B cell (primary cell): ENCODE measurements around the gene KCNK7. TPM values are rescaled to one million over a fixed set of nuclear protein-coding genes. Genes with fewer than 3 reads are reported as not detected.
A peak's percentile ranks its signal among the peaks of the same experiment; 100 is the strongest.

Experiments
- ATAC-seq: fragments of 200-7000 bp; cut with Tn5 transposase; one replicate; pipeline ENCODE4 v1.10.0; 2021; ENCODE audit warnings: low read depth, mild to moderate bottlenecking, moderate number of reproducible peaks, moderate library complexity
- CTCF ChIA-PET: fragments of 350-600 bp; sonication (Branson Sonifier 250); formaldehyde crosslinking; loops from one replicate; lab custom pipeline; 2021; ENCODE audit warnings: antibody characterized with exemption, inconsistent platforms; lab: Charles Lee
- POLR2A ChIA-PET: fragments of 350-600 bp; sonication (Branson Sonifier 250); formaldehyde crosslinking; loops from one replicate; lab custom pipeline; 2021; ENCODE audit warnings: antibody characterized with exemption; lab: Charles Lee
- DNase-seq: peaks from one replicate; pipeline ENCODE4 v3.0.0; 2013
- H2AFZ ChIP-seq: 2 replicates; pipeline ENCODE4 v1.6.1; 2012; ENCODE audit warnings: mild to moderate bottlenecking, low read depth, low read length; ENCODE audit not compliant: insufficient read depth, poor library complexity, severe bottlenecking
- H3K27ac ChIP-seq, 2 donors: 1 replicate in 1 of 2; 2 replicates in 1 of 2; pipeline ENCODE4 v1.5.1; 2012 to 2013; ENCODE audit warnings: low read length in 2 of 2, mild to moderate bottlenecking in 2 of 2, moderate library complexity in 1 of 2
- H3K27me3 ChIP-seq, 4 experiments: fragments of 200-600 bp in 1 of 4; sonication (generic) in 1 of 4; replicated peaks in 1 of 4; 1 replicate in 2 of 4; 2 replicates in 2 of 4; pipeline versions ENCODE4 v1.6.1 to v1.7.0; 2013 to 2016; ENCODE audit warnings: low read length in 3 of 4, mild to moderate bottlenecking in 2 of 4, mixed read lengths in 1 of 4, moderate library complexity in 1 of 4; ENCODE audit not compliant: insufficient read depth in 4 of 4, control insufficient read depth in 3 of 4; ENCODE audit errors: control extremely low read depth in 1 of 4
- H3K36me3 ChIP-seq, 2 experiments: replicated peaks in 1 of 2; 1 replicate in 1 of 2; 2 replicates in 1 of 2; pipeline versions ENCODE4 v1.6.1 to v1.7.1; 2013; ENCODE audit warnings: low read length in 1 of 2; ENCODE audit not compliant: insufficient read depth in 2 of 2, control insufficient read depth in 1 of 2; ENCODE audit errors: control extremely low read depth in 1 of 2, extremely low read depth in 1 of 2
- H3K4me1 ChIP-seq, 2 donors: fragments of 200-600 bp in 1 of 2; sonication (generic) in 1 of 2; 1 replicate in 1 of 2; 2 replicates in 1 of 2; pipeline versions ENCODE4 v1.5.1 to v1.6.1; 2013 to 2017; ENCODE audit warnings: low read length in 2 of 2; ENCODE audit not compliant: control insufficient read depth in 2 of 2, insufficient read depth in 2 of 2
- H3K4me2 ChIP-seq: replicated peaks from 2 replicates; pipeline ENCODE3; 2012; ENCODE audit warnings: mild to moderate bottlenecking, low read depth, low read length; ENCODE audit not compliant: poor library complexity, severe bottlenecking
- H3K4me3 ChIP-seq, 5 experiments: fragments of 200-600 bp in 1 of 5; sonication (generic) in 1 of 5; 1 replicate in 3 of 5; 2 replicates in 2 of 5; pipeline versions ENCODE4 v1.5.1 to v1.7.0; 2011 to 2016; ENCODE audit warnings: low read length in 4 of 5, mild to moderate bottlenecking in 4 of 5, low read depth in 2 of 5, control low read depth in 1 of 5, moderate library complexity in 1 of 5; ENCODE audit not compliant: insufficient read depth in 1 of 5; ENCODE audit errors: control extremely low read depth in 1 of 5, extremely low read depth in 1 of 5
- H3K79me2 ChIP-seq: fragments of 200-600 bp; sonication (generic); one replicate; pipeline ENCODE4 v1.6.0; 2016; ENCODE audit warnings: low read length; ENCODE audit not compliant: control insufficient read depth, insufficient read depth
- H3K9ac ChIP-seq: fragments of 200-600 bp; sonication (generic); 2 replicates; pipeline ENCODE4 v1.6.1; 2017; ENCODE audit warnings: mild to moderate bottlenecking, low read length, moderate library complexity
- H3K9me3 ChIP-seq, 3 donors: one replicate each; pipeline versions ENCODE4 v1.6.1 to v1.7.1; 2013; ENCODE audit warnings: low read length in 2 of 3; ENCODE audit not compliant: control insufficient read depth in 2 of 3, insufficient read depth in 1 of 3; ENCODE audit errors: control extremely low read depth in 1 of 3
- H4K20me1 ChIP-seq: 2 replicates; pipeline ENCODE4 v1.6.0; 2012; ENCODE audit warnings: mild to moderate bottlenecking, low read length; ENCODE audit not compliant: insufficient read depth, control insufficient read depth, poor library complexity, severe bottlenecking
- H3K27ac Mint-ChIP-seq: one replicate; pipeline ENCODE4 v1.8.0; 2021; ENCODE audit warnings: mixed read lengths
- H3K27me3 Mint-ChIP-seq: one replicate; pipeline ENCODE4 v1.8.0; 2021; ENCODE audit warnings: mixed read lengths
- H3K4me1 Mint-ChIP-seq: one replicate; pipeline ENCODE4 v1.8.0; 2021; ENCODE audit warnings: mixed read lengths
- H3K4me3 Mint-ChIP-seq: one replicate; pipeline ENCODE4 v1.8.0; 2021; ENCODE audit warnings: mixed read lengths
- H3K9me3 Mint-ChIP-seq: one replicate; pipeline ENCODE4 v1.8.0; 2022; ENCODE audit warnings: mixed read lengths; ENCODE audit not compliant: insufficient read depth
- EZH2 ChIP-seq: IDR thresholded peaks from 2 replicates; pipeline ENCODE4 v1.6.1; 2012; ENCODE audit warnings: borderline replicate concordance, low read depth, mild to moderate bottlenecking, moderate library complexity, low read length; ENCODE audit not compliant: insufficient read depth, poor library complexity, severe bottlenecking
- WGBS: methylation state at CpG from one replicate; pipeline ENCODE4 v1.1.5; 2013; ENCODE audit warnings: missing lambda C conversion rate; ENCODE audit not compliant: insufficient coverage; 5-methylcytosine and 5-hydroxymethylcytosine counted together
- intact Hi-C: fragments of 100-400 bp; cut with micrococcal nuclease; formaldehyde crosslinking; loops from one replicate; pipeline ENCODE4 v1.10.0; 2022
- polyA plus RNA-seq: library from polyadenylated mRNA; depleted of rRNA; stranded (reverse); fragments of >200 nt; gene quantifications from 2 replicates; pipeline ENCODE4 v1.2.3, GENCODE V29; 2012
- total RNA-seq, 2 donors: library from RNA; stranded (reverse); fragments of 120-200 nt in 1 of 2; gene quantifications; 1 replicate in 1 of 2; 2 replicates in 1 of 2; pipeline versions ENCODE4 v1.2.3 to v1.2.4, GENCODE V29; 2013 to 2022
- TF ChIP-seq, protein P1 (sequence below): fragments of 200-600 bp; IDR thresholded peaks from one replicate; pipeline ENCODE4 v1.8.0; 2022; ENCODE audit warnings: antibody characterized with exemption, mild to moderate bottlenecking

The KCNK7 gene
- total and polyA plus RNA-seq, 2 donors (not counting 1 experiment from before 2014, with no cell fraction given), result 2.2 to 3.5 TPM

DNA sequence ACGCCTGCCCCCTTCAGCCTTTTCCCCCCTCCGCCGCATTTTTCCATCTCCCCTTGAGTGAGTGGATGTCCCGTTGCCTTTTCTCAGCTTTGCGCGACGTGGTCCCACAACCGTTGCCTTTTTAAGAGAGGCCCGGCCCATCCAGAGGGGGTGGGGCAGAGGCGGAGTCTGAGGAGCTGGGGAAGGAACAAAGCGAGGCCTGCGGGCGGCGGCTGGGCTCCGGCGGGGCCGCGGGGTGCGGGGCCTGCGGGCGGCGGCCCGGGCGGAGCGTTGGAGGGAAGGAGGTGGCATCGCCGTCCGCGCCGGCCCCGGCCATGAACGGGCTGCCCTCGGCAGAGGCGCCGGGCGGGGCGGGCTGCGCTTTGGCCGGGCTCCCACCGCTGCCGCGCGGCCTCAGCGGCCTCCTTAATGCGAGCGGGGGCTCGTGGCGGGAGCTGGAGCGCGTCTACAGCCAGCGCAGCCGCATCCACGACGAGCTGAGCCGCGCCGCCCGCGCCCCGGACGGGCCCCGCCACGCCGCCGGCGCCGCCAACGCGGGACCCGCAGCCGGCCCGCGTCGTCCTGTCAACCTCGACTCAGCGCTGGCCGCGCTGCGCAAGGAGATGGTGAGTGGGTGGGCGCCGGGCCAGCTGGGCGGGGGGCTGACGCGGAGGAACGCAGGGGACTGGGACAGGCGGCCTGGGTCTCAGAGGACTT, 23.1 kb downstream of the KCNK7 start, which contains the start of gene FAM89B:
TSS of gene FAM89B (plus strand) at position 183 of the 696 bp plus-strand sequence. CDS start at position 315, 132 bp downstream.
- intact Hi-C loops, result loop anchor here (5.0 to 10.0 kb wide), 3 partner anchors 190 to 828 kb away; partner anchors contain the start of genes BANF1, EIF1AD, RASGRP2 and SLC25A45
- Mint-ChIP-seq H3K9me3 (no peaks in the 10 kb centered on the region), H3K27me3 (no peaks in the 10 kb centered on the region), H3K4me3 (peak within 1 kb of the TSS; percentile 98), H3K27ac (peak within 1 kb of the TSS; percentile 95), H3K4me1 (peaks cover 73% of the 10 kb centered on the region)
- Histone ChIP-seq H2AFZ (no peak within 1 kb of the TSS), H3K36me3 (peaks cover 0 to 6% of the 10 kb centered on the region in 2 experiments), H3K9ac (peak within 1 kb of the TSS; percentile 83), H3K79me2 (peaks cover 52% of the 10 kb centered on the region), H3K4me1 (peaks cover 54 to 77% of the 10 kb centered on the region in 2 donors), H3K27me3 (no peaks in the 10 kb centered on the region), H3K4me2 (peak within 1 kb of the TSS; percentile 100), H3K27ac (peak within 1 kb of the TSS; percentile 85 to 96), H3K9me3 (no peaks in the 10 kb centered on the region), H3K4me3 (peak within 1 kb of the TSS; percentile 55 to 89 (median 83)), H4K20me1 (peaks cover 41% of the 10 kb centered on the region)
- TF ChIP-seq, protein P1, sequence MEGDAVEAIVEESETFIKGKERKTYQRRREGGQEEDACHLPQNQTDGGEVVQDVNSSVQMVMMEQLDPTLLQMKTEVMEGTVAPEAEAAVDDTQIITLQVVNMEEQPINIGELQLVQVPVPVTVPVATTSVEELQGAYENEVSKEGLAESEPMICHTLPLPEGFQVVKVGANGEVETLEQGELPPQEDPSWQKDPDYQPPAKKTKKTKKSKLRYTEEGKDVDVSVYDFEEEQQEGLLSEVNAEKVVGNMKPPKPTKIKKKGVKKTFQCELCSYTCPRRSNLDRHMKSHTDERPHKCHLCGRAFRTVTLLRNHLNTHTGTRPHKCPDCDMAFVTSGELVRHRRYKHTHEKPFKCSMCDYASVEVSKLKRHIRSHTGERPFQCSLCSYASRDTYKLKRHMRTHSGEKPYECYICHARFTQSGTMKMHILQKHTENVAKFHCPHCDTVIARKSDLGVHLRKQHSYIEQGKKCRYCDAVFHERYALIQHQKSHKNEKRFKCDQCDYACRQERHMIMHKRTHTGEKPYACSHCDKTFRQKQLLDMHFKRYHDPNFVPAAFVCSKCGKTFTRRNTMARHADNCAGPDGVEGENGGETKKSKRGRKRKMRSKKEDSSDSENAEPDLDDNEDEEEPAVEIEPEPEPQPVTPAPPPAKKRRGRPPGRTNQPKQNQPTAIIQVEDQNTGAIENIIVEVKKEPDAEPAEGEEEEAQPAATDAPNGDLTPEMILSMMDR, result no peak
- no peak for TF ChIP-seq EZH2
- POLR2A ChIA-PET, result interaction anchor here (0.6 to 7.5 kb wide), 14 partner anchors 9 to 479 kb away, joined by 3 to 53 read pairs (median 6); partner anchors contain the start of genes AP5B1, KAT5, MAP3K11 and PCNX3
- under 1% methylated on average over 83 of the region's 86 CpGs for WGBS
- CTCF ChIA-PET, result interaction anchor here (0.9 to 5.1 kb wide), 10 partner anchors 9 to 287 kb away, joined by 3 to 86 read pairs (median 8); partner anchors contain the start of genes KCNK7, MAP3K11, MUS81 and SCYL1
- peak; percentile 18 for ATAC-seq
- DNase-seq, result peak; percentile 89
